ENCODE data around the gene GSX2.
"Not testable (repeated sequence)": the region's sequence is repeated elsewhere in the genome, so short reads cannot be mapped to it uniquely, and the experiment has no call there.

GSX2 gene

DNA sequence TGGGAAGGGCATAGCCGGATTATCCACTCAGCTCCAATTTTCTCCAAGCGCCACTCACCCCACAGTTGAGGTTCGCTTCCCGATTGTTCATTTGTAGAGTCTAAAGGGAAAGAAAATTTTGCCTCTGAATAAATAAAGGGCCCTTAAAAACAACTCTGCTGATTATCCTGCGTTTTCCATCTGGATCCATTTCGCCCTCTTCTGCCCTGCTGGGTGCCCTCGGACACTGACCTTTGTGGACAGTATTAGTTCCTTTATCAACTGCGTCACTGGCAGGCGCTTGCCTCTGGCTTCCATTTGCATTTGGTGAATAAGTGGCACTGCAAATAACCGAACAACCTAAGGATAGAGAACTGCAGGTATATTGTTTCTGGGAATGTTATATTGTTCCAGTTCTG is 10.1 kb downstream of the GSX2 start:
- no peak for DNase-seq (ENCODE audit: low read depth)
- TF ChIP-seq, protein P1, sequence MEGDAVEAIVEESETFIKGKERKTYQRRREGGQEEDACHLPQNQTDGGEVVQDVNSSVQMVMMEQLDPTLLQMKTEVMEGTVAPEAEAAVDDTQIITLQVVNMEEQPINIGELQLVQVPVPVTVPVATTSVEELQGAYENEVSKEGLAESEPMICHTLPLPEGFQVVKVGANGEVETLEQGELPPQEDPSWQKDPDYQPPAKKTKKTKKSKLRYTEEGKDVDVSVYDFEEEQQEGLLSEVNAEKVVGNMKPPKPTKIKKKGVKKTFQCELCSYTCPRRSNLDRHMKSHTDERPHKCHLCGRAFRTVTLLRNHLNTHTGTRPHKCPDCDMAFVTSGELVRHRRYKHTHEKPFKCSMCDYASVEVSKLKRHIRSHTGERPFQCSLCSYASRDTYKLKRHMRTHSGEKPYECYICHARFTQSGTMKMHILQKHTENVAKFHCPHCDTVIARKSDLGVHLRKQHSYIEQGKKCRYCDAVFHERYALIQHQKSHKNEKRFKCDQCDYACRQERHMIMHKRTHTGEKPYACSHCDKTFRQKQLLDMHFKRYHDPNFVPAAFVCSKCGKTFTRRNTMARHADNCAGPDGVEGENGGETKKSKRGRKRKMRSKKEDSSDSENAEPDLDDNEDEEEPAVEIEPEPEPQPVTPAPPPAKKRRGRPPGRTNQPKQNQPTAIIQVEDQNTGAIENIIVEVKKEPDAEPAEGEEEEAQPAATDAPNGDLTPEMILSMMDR (IDR thresholded peaks at IDR 0.05; ENCODE audit: control insufficient read depth, extremely low read depth, insufficient read depth): no peak
- H3K4me3 ChIP-seq (ENCODE audit: low read depth, low read length): no peak overlapping the region

- H3K4me3 ChIP-seq (ENCODE audit: low read depth, low read length); DNase-seq (ENCODE audit: low read depth): not testable (repeated sequence)
Observed at GRCh38 chr4:54113206-54113605, 13.2 kb downstream of the GSX2 start.

DNA sequence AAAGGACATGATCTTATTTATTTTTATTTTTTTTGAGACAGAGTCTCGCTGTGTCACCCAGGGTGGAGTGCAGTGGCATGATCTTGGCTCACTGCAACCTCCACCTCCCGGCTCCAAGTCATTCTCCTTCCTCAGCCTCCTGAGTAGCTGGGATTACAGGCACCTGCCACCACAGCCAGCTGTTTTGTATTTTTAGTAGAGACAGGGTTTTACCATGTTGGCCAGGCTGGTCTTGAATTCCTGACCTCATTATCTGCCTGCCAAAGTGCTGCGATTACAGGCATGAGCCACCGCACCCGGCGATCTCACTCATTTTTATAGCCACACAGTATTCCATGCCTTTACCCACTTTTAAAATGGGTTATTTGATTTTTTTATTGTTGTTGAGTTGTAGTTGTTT is 16.3 kb downstream of the GSX2 start:
- not testable (repeated sequence) for DNase-seq (ENCODE audit: low read depth); H3K4me3 ChIP-seq (ENCODE audit: low read depth, low read length)

DNA sequence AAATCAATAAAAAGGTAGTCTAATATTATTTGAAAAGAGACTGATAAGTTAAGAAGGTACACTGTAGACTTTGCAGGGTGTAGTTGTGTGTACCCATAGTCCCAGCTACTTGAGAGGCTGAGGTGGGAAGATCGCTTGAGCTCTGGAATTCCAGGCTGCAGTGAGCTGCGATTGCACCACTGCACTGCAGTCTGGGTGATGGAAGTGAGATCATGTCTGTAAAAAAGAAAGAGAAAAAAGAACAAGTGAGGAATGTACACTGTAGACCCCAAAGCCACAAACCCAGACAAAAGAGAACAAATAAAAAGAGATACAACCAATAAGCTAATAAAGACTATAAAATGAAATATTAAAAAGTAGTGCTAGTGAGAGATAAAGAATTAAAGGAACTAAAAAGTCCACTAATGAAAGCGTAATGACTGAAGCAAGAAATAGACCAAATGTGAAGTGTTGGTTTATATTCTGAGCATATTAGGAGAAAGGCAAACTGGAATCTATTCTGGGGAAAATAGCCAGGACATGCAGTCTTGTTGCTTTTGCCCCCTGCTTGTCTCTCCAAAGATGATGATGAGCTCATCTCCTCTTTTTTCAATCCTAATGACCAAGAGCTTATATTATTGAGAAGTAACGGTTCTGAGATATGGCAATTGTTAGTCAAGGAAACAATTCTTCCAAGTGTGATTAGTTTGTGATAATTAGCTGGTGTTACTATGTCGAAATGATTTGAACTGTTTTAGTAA is 19.1 kb downstream of the GSX2 start:
- DNase-seq (ENCODE audit: low read depth): no peak
- H3K4me3 ChIP-seq (ENCODE audit: low read depth, low read length): no peak overlapping the region
- TF ChIP-seq, protein P1 (IDR thresholded peaks at IDR 0.05; ENCODE audit: control insufficient read depth, extremely low read depth, insufficient read depth): no peak

GRCh38 chr4:54120518-54120917 is 20.6 kb downstream of the GSX2 start:
- TF ChIP-seq, protein P1 (IDR thresholded peaks at IDR 0.05; ENCODE audit: control insufficient read depth, extremely low read depth, insufficient read depth): no peak
- H3K4me3 ChIP-seq (ENCODE audit: low read depth, low read length): no peak overlapping the region
- DNase-seq (ENCODE audit: low read depth): no peak

DNA sequence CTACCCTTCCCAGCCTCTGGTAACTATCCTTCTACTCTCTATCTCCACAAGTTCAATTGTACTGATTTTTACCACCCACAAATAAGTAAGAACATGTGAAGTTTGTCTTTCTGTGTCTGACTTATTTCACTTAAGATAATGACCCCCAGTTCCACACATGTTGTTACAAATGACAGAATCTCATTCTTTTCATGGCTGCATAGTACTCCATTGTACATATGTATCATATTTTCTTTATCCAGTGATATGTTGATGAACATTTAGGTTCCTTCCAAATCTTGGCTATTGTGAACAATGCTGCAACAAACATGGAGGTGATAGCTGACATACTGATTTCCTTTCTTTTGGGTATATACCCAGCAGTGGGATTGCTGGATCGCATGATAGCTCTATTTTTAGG is 27.7 kb downstream of the GSX2 start:
- DNase-seq (ENCODE audit: low read depth): no peak
- TF ChIP-seq, protein P1 (IDR thresholded peaks at IDR 0.05; ENCODE audit: control insufficient read depth, extremely low read depth, insufficient read depth): no peak
- H3K4me3 ChIP-seq (ENCODE audit: low read depth, low read length): no peak overlapping the region

GRCh38 chr4:54128694-54129093 is 28.7 kb downstream of the GSX2 start:
- DNase-seq (ENCODE audit: low read depth); H3K4me3 ChIP-seq (ENCODE audit: low read depth, low read length): not testable (repeated sequence)

DNA sequence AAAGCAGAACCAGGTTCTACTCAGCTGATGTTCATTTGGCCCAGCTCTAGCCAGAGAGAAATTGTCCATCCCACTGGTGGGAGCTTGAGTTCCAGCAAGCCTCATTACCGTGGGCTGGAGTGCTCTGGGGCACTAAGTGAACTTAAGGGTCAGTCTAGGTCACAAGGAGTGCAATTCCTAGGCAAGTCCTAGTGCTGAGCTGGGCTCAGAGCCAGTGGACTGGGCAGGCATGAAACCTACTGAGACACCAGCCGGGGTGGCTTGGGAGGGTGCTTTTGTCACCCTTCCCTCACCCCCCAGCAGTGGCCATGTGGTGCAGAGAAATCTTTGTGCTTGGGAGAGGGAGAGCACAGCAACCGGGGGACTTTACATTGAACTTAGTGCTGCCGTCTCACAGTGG is 39.4 kb downstream of the GSX2 start:
- TF ChIP-seq, protein P1 (IDR thresholded peaks at IDR 0.05; ENCODE audit: control insufficient read depth, extremely low read depth, insufficient read depth): no peak
- no peak for DNase-seq (ENCODE audit: low read depth)
- H3K4me3 ChIP-seq (ENCODE audit: low read depth, low read length): no peak overlapping the region
